ENCODE results near the gene NTRK2. TPM values are rescaled to one million over a fixed set of nuclear protein-coding genes. Genes with fewer than 3 reads are reported as not detected.

Gene NTRK2
- total RNA-seq, 6 experiments from 2014 or later, result 0.18 to 0.49 (median 0.30) TPM

GRCh38 chr9:84742261-84742660 lies 72.7 kb downstream of the NTRK2 start:
- TF ChIP-seq CTCF (IDR thresholded peaks at IDR 0.05), result no peak
- TF ChIP-seq POLR2A (IDR thresholded peaks at IDR 0.05), result no peak
- intact Hi-C loops (cut with DNase I), result no loop called here
- WGBS (ENCODE audit: insufficient coverage, low coverage, low lambda C conversion rate, missing lambda C conversion rate), result 58% methylated on average over 4 of the region's 4 CpGs
- ATAC-seq, result no peak
- H3K27ac ChIP-seq, result no peak overlapping the region
- DNase-seq, result no peak
- H3K4me1 ChIP-seq, result no peaks in the 10 kb centered on the region
- no peaks in the 10 kb centered on the region for H3K27me3 ChIP-seq
- no peak overlapping the region for H3K4me3 ChIP-seq
- no peaks in the 10 kb centered on the region for H3K36me3 ChIP-seq
- H3K9me3 ChIP-seq, result no peaks in the 10 kb centered on the region

GRCh38 chr9:84744195-84744594 lies 74.7 kb downstream of the NTRK2 start:
- Histone ChIP-seq H3K36me3 (no peaks in the 10 kb centered on the region), H3K9me3 (no peaks in the 10 kb centered on the region), H3K27me3 (no peaks in the 10 kb centered on the region), H3K4me1 (no peaks in the 10 kb centered on the region), H3K27ac (no peak overlapping the region), H3K4me3 (no peak overlapping the region)
- no peak for ATAC-seq
- DNase-seq, result no peak
- intact Hi-C loops (cut with DNase I), result no loop called here
- TF ChIP-seq CTCF (IDR thresholded peaks at IDR 0.05) (no peak), POLR2A (IDR thresholded peaks at IDR 0.05) (no peak)
- 71% methylated on average over 7 of the region's 7 CpGs for WGBS (ENCODE audit: insufficient coverage, low coverage, low lambda C conversion rate, missing lambda C conversion rate)

- TF ChIP-seq POLR2A (IDR thresholded peaks at IDR 0.05), result no peak
- TF ChIP-seq CTCF (IDR thresholded peaks at IDR 0.05), result no peak
- Histone ChIP-seq H3K4me3 (no peak overlapping the region), H3K36me3 (no peaks in the 10 kb centered on the region), H3K27me3 (no peaks in the 10 kb centered on the region), H3K27ac (no peak overlapping the region), H3K9me3 (no peaks in the 10 kb centered on the region), H3K4me1 (no peaks in the 10 kb centered on the region)
- 68% methylated on average over 6 of the region's 11 CpGs for WGBS (ENCODE audit: insufficient coverage, low coverage, low lambda C conversion rate, missing lambda C conversion rate)
- intact Hi-C loops (cut with DNase I), result no loop called here
- DNase-seq (no peak), ATAC-seq (no peak)
Observed at GRCh38 chr9:84744726-84745125, 75.2 kb downstream of the NTRK2 start.

DNA sequence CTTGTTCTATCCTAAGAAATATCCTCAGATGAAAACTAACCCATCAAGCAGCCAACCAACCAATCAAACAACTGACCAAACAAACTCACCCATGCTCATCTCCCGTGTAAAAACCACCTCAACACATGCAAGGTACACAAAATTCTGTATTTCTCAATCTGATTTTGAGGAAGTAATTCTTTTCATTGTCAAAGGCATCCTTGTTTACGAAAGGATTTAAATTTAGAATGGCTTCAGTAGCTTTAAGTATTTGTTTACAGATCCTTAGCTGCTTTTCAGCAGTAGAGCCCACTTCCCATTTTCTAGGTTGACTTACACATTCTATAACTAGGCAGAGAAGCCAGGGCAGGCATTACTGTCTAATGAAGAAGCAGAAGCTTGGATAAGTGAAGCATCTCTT lies 78.6 kb downstream of the NTRK2 start:
- Histone ChIP-seq H3K27ac (no peak overlapping the region), H3K4me1 (no peaks in the 10 kb centered on the region), H3K4me3 (no peak overlapping the region), H3K27me3 (no peaks in the 10 kb centered on the region), H3K9me3 (no peaks in the 10 kb centered on the region), H3K36me3 (no peaks in the 10 kb centered on the region)
- DNase-seq (no peak), ATAC-seq (no peak)
- whole genome bisulfite sequencing (ENCODE audit: insufficient coverage, low coverage, low lambda C conversion rate, missing lambda C conversion rate), result 46% methylated on average over 2 of the region's 2 CpGs
- no peak for TF ChIP-seq POLR2A (IDR thresholded peaks at IDR 0.05)
- no peak for TF ChIP-seq CTCF (IDR thresholded peaks at IDR 0.05)
- intact Hi-C loops (cut with DNase I), result no loop called here
